Keratinocyte (primary cell): ENCODE data around the gene RELL2.

Source experiments
- CTCF ChIP-seq, 3 experiments: IDR thresholded peaks in 1 of 3; conservative IDR thresholded peaks in 1 of 3; optimal IDR thresholded peaks in 1 of 3; 2 replicates in 2 of 3; 3 replicates in 1 of 3; pipeline versions ENCODE3 to v1.5.1; 2011; ENCODE audit warnings: low read length in 3 of 3, mild to moderate bottlenecking in 3 of 3, moderate library complexity in 2 of 3, control low read depth in 1 of 3, inconsistent platforms in 1 of 3; ENCODE audit not compliant: insufficient read depth in 2 of 3; ENCODE audit errors: extremely low read depth in 1 of 3
- EZH2 ChIP-seq: IDR thresholded peaks from one replicate; pipeline ENCODE4 v1.6.1; 2012; ENCODE audit warnings: inconsistent platforms, mild to moderate bottlenecking, low read length, moderate library complexity

- no peak for TF ChIP-seq CTCF (optimal IDR thresholded peaks at IDR 0.05 in 1 of 3, IDR thresholded peaks at IDR 0.05 in 1 of 3, conservative IDR thresholded peaks at IDR 0.05 in 1 of 3; ENCODE audit: extremely low read depth in 1 of 3, insufficient read depth in 2 of 3, low read length in 3 of 3)
- no peak for TF ChIP-seq EZH2
These were observed 29.5 kb downstream of the RELL2 start for GRCh38 chr5:141665995-141666940.
